Type B pancreatic cell (in vitro differentiated cells): ENCODE results near the gene KIAA0930. TPM values are rescaled to one million over a fixed set of nuclear protein-coding genes. Genes with fewer than 3 reads are reported as not detected.

Source experiments
- DNase-seq: peaks from one replicate; pipeline ENCODE4 v3.0.0; 2021; ENCODE audit warnings: mixed read lengths; ENCODE audit not compliant: unreplicated experiment; ENCODE audit errors: extremely low spot score
- H3K27ac Mint-ChIP-seq: 2 replicates; pipeline ENCODE4 v1.8.0; 2021; ENCODE audit warnings: mild to moderate bottlenecking, mixed read lengths
- H3K27me3 Mint-ChIP-seq: 2 replicates; pipeline ENCODE4 v1.8.0; 2021; ENCODE audit warnings: mixed read lengths
- H3K36me3 Mint-ChIP-seq: 2 replicates; pipeline ENCODE4 v1.8.0; 2021; ENCODE audit warnings: mixed read lengths
- H3K4me1 Mint-ChIP-seq: one replicate; pipeline ENCODE4 v1.8.0; 2021; ENCODE audit warnings: mixed read lengths; ENCODE audit not compliant: unreplicated experiment
- H3K4me3 Mint-ChIP-seq: 2 replicates; pipeline ENCODE4 v1.8.0; 2021; ENCODE audit warnings: mild to moderate bottlenecking, mixed read lengths
- H3K9me3 Mint-ChIP-seq: 2 replicates; pipeline ENCODE4 v1.8.0; 2021; ENCODE audit warnings: mixed read lengths
- long read RNA-seq: library from polyadenylated mRNA; unstranded; transcript quantifications from one replicate; pipeline ENCODE4 v2.0.0, GENCODE V29; 2020
- total RNA-seq: library from RNA; stranded (reverse); gene quantifications from 2 replicates; pipeline ENCODE4 v1.2.1, GENCODE V29; 2021; ENCODE audit warnings: low replicate concordance
- TF ChIP-seq, protein P1 (sequence below): fragments of 200-600 bp; sonication (generic); conservative IDR thresholded peaks from 2 replicates; pipeline ENCODE4 v1.5.0; 2021; ENCODE audit warnings: antibody characterized with exemption, mild to moderate bottlenecking

Gene KIAA0930
- total RNA-seq = 54.1 and 68.0 TPM in 2 replicates
- long read RNA-seq, partial matches to known transcripts = 1 of 9 reads
- long read RNA-seq, other reads (novel, unspliced or antisense) = 8 of 9 reads

DNA sequence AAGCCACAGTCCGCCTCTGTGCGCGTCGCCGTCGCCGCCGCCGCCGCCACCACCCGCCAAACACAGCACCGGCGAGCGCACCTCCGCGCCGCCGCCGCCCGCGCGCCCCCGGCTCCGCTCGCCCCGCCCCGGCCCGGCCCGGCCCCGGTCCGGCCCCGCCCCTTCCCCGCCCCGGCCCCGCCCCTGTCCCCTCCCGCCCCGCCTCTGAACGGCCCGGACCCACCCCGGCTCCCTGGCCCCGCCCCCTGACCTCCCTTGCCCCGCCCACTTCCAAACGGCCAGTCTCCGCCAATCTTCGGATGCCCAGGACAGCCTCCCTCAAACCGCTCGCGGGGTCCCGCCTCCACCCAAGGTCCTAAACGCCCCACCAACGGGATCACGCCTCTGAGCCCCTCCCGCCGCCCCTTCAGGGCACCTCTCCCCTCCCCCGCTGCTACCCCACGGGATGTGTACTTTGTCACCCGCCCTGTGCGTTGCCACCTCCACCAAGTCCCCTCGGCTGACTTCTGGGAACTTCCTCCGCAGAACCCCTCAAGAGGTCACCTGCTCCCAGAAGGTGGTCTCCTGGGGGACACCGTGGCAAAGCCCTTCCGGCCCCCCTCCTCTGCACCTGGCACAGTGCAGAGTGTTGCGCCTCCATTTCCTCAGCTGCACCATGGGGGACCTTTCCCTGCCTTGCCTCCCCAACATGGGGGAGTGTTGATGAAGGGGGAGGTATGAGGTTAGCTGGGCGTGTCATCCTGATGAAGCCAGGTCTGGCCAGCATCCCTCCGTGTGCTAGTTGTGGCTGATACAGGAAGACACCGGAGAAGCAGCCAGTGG lies at the start of gene KIAA0930:
Gene KIAA0930, minus strand, starts transcription at position 85 of the 822 bp plus-strand sequence. CDS start 191 bp downstream, outside the sequence.
- H3K9me3 Mint-ChIP-seq = no peaks in the 10 kb centered on the region
- peak within 1 kb of the TSS; percentile 88 for H3K27ac Mint-ChIP-seq
- H3K4me3 Mint-ChIP-seq = peak within 1 kb of the TSS; percentile 95
- peak; percentile 84 for DNase-seq
- no peaks in the 10 kb centered on the region for H3K27me3 Mint-ChIP-seq
- H3K36me3 Mint-ChIP-seq = no peaks in the 10 kb centered on the region
- H3K4me1 Mint-ChIP-seq = peaks cover 30% of the 10 kb centered on the region
- TF ChIP-seq, protein P1, sequence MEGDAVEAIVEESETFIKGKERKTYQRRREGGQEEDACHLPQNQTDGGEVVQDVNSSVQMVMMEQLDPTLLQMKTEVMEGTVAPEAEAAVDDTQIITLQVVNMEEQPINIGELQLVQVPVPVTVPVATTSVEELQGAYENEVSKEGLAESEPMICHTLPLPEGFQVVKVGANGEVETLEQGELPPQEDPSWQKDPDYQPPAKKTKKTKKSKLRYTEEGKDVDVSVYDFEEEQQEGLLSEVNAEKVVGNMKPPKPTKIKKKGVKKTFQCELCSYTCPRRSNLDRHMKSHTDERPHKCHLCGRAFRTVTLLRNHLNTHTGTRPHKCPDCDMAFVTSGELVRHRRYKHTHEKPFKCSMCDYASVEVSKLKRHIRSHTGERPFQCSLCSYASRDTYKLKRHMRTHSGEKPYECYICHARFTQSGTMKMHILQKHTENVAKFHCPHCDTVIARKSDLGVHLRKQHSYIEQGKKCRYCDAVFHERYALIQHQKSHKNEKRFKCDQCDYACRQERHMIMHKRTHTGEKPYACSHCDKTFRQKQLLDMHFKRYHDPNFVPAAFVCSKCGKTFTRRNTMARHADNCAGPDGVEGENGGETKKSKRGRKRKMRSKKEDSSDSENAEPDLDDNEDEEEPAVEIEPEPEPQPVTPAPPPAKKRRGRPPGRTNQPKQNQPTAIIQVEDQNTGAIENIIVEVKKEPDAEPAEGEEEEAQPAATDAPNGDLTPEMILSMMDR = no peak

DNA sequence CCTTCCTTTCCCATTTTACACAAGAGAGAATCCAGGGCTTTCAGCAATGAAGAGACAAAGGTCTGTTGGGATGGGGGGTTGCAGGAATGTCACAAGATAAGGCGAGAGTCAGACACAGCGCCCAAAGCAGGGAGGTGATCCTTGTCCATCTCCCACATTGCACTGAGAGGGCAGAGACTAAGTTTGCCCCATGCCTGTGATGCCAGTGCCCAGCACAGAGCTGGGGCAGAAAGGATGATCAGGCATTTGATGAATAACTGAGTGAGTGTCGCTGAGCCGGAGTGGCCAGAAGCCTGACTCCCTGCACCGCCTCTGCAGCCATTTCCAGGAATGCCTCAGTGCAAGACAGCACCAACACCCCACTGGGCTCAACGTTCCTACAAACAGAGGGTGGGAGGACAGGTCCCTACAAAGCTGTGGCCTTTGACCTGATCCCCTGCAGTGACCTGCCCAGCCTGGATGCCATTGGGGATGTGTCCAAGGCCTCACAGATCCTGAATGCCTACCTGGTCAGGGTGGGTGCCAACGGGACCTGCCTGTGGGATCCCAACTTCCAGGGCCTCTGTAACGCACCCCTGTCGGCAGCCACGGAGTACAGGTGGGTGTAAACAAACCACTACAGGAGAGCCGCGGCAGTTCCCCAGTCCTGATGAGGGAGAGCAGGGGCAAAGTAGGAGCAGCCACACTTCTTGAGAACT lies 46.3 kb upstream of the KIAA0930 start:
- no peaks in the 10 kb centered on the region for H3K36me3 Mint-ChIP-seq
- H3K27me3 Mint-ChIP-seq = peaks cover 41% of the 10 kb centered on the region
- H3K27ac Mint-ChIP-seq = no peak overlapping the region
- H3K4me3 Mint-ChIP-seq = no peak overlapping the region
- no peaks in the 10 kb centered on the region for H3K9me3 Mint-ChIP-seq
- H3K4me1 Mint-ChIP-seq = peaks cover 6% of the 10 kb centered on the region
- no peak for DNase-seq
- TF ChIP-seq, protein P1 = no peak

DNA sequence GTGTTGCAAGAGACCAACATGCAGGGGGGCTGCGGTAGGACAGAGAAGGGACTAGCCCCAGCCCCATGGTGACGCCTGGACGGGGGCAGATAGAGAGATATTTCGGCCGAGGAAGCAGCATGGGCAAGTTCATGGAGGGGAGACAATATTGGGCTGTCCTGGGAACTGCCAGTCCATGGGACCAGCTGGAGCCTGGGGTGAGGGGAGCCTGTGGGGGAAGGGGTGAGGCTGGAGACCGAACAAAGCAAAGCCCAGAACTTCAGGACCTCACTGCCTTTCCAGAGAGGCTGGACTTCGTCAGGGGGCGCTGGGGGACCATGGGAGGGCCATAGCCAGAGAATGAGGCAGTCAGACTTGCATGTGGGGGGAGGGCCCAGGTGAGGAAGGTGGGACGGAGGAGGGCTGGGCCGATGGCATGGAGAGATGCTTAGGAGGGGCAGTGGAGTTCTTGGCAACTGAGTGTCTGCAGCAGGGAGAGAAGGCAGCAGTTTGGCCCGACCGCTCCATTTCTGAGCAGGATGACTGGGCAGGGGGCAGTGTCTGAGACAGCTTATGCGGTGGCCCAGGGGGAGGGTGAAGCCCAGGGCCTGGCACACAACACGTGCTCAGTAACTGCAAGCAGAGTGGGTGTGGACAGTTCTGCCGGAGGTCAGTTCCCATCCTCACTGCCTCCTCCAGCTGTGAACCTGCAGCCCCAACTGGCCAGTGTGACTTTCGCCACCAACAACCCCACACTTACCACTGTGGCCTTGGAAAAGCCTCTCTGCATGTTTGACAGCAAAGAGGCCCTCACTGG lies 44.8 kb upstream of the KIAA0930 start:
- TF ChIP-seq, protein P1 = no peak
- Mint-ChIP-seq H3K36me3 (no peaks in the 10 kb centered on the region), H3K4me1 (peaks cover 6% of the 10 kb centered on the region), H3K27me3 (peaks cover 43% of the 10 kb centered on the region), H3K27ac (peak overlapping the region; percentile 9), H3K4me3 (peak overlapping the region; percentile 65), H3K9me3 (no peaks in the 10 kb centered on the region)
- DNase-seq = no peak

DNA sequence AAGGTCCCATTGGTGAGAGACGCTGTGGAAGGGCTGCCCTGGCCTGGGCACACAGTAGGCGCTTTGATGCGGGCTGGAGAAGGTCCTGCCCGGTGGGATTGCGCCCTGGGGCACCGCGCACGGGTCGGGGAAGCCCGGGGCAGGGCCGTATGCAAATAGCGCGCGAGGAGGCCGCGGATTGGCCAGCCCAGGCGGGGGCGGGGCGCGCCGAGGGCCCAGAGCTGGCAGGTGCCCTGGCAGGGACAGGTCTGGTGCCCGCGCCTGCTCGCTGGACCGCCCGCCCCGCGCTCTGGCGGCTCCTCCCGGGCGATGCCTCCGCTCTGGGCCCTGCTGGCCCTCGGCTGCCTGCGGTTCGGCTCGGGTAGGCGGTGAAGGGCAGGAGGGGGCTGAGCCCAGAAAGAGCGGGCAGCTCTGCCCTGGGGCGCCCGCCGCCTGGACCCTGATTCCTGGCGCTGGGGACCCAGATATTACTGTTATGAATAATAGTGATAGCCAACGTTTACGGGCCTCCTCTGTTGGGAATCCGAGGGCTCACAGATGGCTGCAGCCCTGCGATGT lies 44.1 kb upstream of the KIAA0930 start, which contains the start of gene UPK3A:
Gene UPK3A, plus strand, starts transcription at position 245 of the 558 bp plus-strand sequence. Its CDS starts 65 bp downstream, at position 310.
- Mint-ChIP-seq H3K4me3 (peak within 1 kb of the TSS; percentile 65), H3K4me1 (peaks cover 6% of the 10 kb centered on the region), H3K36me3 (no peaks in the 10 kb centered on the region), H3K27me3 (peaks cover 43% of the 10 kb centered on the region), H3K9me3 (no peaks in the 10 kb centered on the region), H3K27ac (peak within 1 kb of the TSS; percentile 9)
- DNase-seq = no peak
- TF ChIP-seq, protein P1 = no peak

DNA sequence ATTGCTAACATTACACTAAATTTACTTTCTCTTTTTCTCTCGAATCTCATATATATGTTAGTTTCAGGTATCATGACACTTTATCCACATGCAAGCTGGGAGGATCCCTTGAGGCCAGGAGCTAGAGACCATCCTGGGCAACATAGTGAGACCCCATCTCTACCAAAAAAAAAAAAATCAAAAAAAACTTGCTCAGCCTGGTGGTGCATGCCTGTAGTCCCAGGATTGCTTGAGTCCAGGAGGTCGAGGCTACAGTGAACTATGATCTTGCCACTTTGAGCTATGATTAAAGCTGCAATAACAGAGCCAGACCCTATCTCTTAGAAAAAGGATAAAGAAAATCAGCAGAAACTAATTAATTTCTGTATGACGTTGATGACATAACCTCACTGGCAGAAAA lies 40.3 kb upstream of the KIAA0930 start:
- Mint-ChIP-seq H3K27me3 (peaks cover 31% of the 10 kb centered on the region), H3K27ac (no peak overlapping the region), H3K4me3 (no peak overlapping the region), H3K36me3 (no peaks in the 10 kb centered on the region), H3K9me3 (no peaks in the 10 kb centered on the region), H3K4me1 (peaks cover 6% of the 10 kb centered on the region)
- TF ChIP-seq, protein P1 = no peak
- DNase-seq = no peak
